HTR-8/SVneo (cell line): ENCODE data around the gene ARHGAP6.
"Not testable (repeated sequence)": the region's sequence is repeated elsewhere in the genome, so short reads cannot be mapped to it uniquely, and the experiment has no call there.

Experiments
- DNase-seq: peaks from one replicate; pipeline ENCODE4 v3.0.0; 2011; ENCODE audit warnings: low spot score, mixed read lengths; ENCODE audit not compliant: insufficient read length
- FAIRE-seq: peaks from 2 replicates; lab custom pipeline; 2011; peaks lifted over from hg19 to GRCh38; lab: Jason Lieb, UNC

ARHGAP6 gene

GRCh38 chrX:11138498-11139390, 527.0 kb downstream of the ARHGAP6 start:
- no peak for FAIRE-seq
- DNase-seq: no peak

- no peak for DNase-seq
- FAIRE-seq: no peak
Measured at GRCh38 chrX:11137543-11138139, 528.1 kb downstream of the ARHGAP6 start.

GRCh38 chrX:11135564-11136185, 530.0 kb downstream of the ARHGAP6 start:
- DNase-seq (no peak), FAIRE-seq (no peak)

- no peak for DNase-seq
- no peak for FAIRE-seq
Measured at GRCh38 chrX:11131146-11131545, 534.6 kb downstream of the ARHGAP6 start.

GRCh38 chrX:11130136-11130535, 535.6 kb downstream of the ARHGAP6 start:
- FAIRE-seq: no peak

GRCh38 chrX:11129534-11130105, 536.1 kb downstream of the ARHGAP6 start:
- DNase-seq (no peak), FAIRE-seq (no peak)

More at GRCh38 chrX:11130136-11130535, 535.6 kb downstream of the ARHGAP6 start:
- no peak for DNase-seq

GRCh38 chrX:11125060-11125459, 540.7 kb downstream of the ARHGAP6 start:
- DNase-seq (no peak), FAIRE-seq (no peak)

GRCh38 chrX:11124112-11124511, 541.6 kb downstream of the ARHGAP6 start:
- FAIRE-seq: no peak
- DNase-seq: no peak

- FAIRE-seq, DNase-seq: not testable (repeated sequence)
Measured at GRCh38 chrX:11123087-11123486, 542.6 kb downstream of the ARHGAP6 start.

GRCh38 chrX:11119313-11119943, 546.3 kb downstream of the ARHGAP6 start:
- FAIRE-seq (no peak), DNase-seq (no peak)

GRCh38 chrX:11117745-11118144, 548.0 kb downstream of the ARHGAP6 start:
- no peak for DNase-seq
- no peak for FAIRE-seq

GRCh38 chrX:11113731-11114130, 552.0 kb downstream of the ARHGAP6 start:
- no peak for FAIRE-seq
- no peak for DNase-seq

GRCh38 chrX:11111947-11112346, 553.8 kb downstream of the ARHGAP6 start:
- FAIRE-seq (no peak), DNase-seq (no peak)

GRCh38 chrX:11111037-11111851, 554.5 kb downstream of the ARHGAP6 start, which contains the start of gene HCCS:
Gene HCCS (plus strand): TSS chrX:11111332. CDS start chrX:11112061, 729 bp downstream.
- FAIRE-seq: no peak

GRCh38 chrX:11109968-11110367, 555.8 kb downstream of the ARHGAP6 start:
- no peak for FAIRE-seq

More at GRCh38 chrX:11111037-11111851, 554.5 kb downstream of the ARHGAP6 start, which contains the start of gene HCCS:
- peak; percentile 41 for DNase-seq

GRCh38 chrX:11108253-11108941, 557.3 kb downstream of the ARHGAP6 start:
- no peak for FAIRE-seq

More at GRCh38 chrX:11109968-11110367, 555.8 kb downstream of the ARHGAP6 start:
- no peak for DNase-seq

GRCh38 chrX:11105080-11105479, 560.6 kb downstream of the ARHGAP6 start:
- FAIRE-seq (no peak), DNase-seq (no peak)

More at GRCh38 chrX:11108253-11108941, 557.3 kb downstream of the ARHGAP6 start:
- no peak for DNase-seq

GRCh38 chrX:11103751-11104150, 562.0 kb downstream of the ARHGAP6 start:
- FAIRE-seq (no peak), DNase-seq (no peak)
